T-helper 2 cell (primary cell): ENCODE results near the gene ZBTB45.
A peak's percentile ranks its signal among the peaks of the same experiment; 100 is the strongest.
"Not testable (repeated sequence)": the region's sequence is repeated elsewhere in the genome, so short reads cannot be mapped to it uniquely, and the experiment has no call there.

ENCODE experiments used
- DNase-seq, 5 experiments: peaks; one replicate each; pipeline versions ENCODE4 v3.0.0 to v3.0.0-alpha.2; 2012 to 2022

The ZBTB45 gene

GRCh38 chr19:58474997-58475713 is 44.5 kb downstream of the ZBTB45 start:
- DNase-seq, result no peak

- no peak for DNase-seq
Measured at GRCh38 chr19:58474291-58474996, 45.2 kb downstream of the ZBTB45 start.

GRCh38 chr19:58473775-58474174 is 45.8 kb downstream of the ZBTB45 start:
- DNase-seq, result no peak

GRCh38 chr19:58471736-58472135 is 47.9 kb downstream of the ZBTB45 start:
- no peak for DNase-seq

- DNase-seq, result not testable (repeated sequence)
Measured at GRCh38 chr19:58470837-58471543, 48.6 kb downstream of the ZBTB45 start.

- DNase-seq, result no peak
Measured at GRCh38 chr19:58469241-58470013, 50.2 kb downstream of the ZBTB45 start.

- DNase-seq, result no peak
Measured at GRCh38 chr19:58468216-58468839, 51.3 kb downstream of the ZBTB45 start.

- peak; percentile 92 to 97 (median 97) for DNase-seq
Measured at GRCh38 chr19:58466760-58467589, 52.6 kb downstream of the ZBTB45 start, which contains the start of gene ZNF324. Gene ZNF324 (plus strand): TSS chr19:58467080. CDS start chr19:58469186, 2,106 bp downstream.

GRCh38 chr19:58466089-58466759 is 53.4 kb downstream of the ZBTB45 start:
- DNase-seq, result no peak
